Measurements from ENCODE around the gene ZNF526.

ZNF526 gene

GRCh38 chr19:42250183-42250665, 30.1 kb downstream of the ZNF526 start:
- TF ChIP-seq ESRRG (CRISPR knock-in tag; IDR thresholded peaks at IDR 0.05) (no peak), POU6F1 (CRISPR knock-in tag; IDR thresholded peaks at IDR 0.05; ENCODE audit: borderline replicate concordance, low read depth) (no peak), CSDC2 (CRISPR knock-in tag; IDR thresholded peaks at IDR 0.05) (no peak), ZNF70 (CRISPR knock-in tag; IDR thresholded peaks at IDR 0.05) (no peak), ZNF565 (CRISPR knock-in tag; conservative IDR thresholded peaks at IDR 0.05; ENCODE audit: low read depth) (no peak), RARB (CRISPR knock-in tag; IDR thresholded peaks at IDR 0.05) (no peak), ZFP3 (CRISPR knock-in tag; IDR thresholded peaks at IDR 0.05) (no peak), ZC3H10 (CRISPR knock-in tag; IDR thresholded peaks at IDR 0.05) (no peak), PPARA (CRISPR knock-in tag; IDR thresholded peaks at IDR 0.05; ENCODE audit: borderline replicate concordance) (no peak), TOX (CRISPR knock-in tag; IDR thresholded peaks at IDR 0.05; ENCODE audit: borderline replicate concordance) (no peak), ZFP30 (CRISPR knock-in tag; IDR thresholded peaks at IDR 0.05) (no peak), GLIS3 (CRISPR knock-in tag; IDR thresholded peaks at IDR 0.05) (no peak), ARNTL (CRISPR knock-in tag; IDR thresholded peaks at IDR 0.05; ENCODE audit: borderline replicate concordance, low read depth) (no peak), TCF4 (CRISPR knock-in tag; IDR thresholded peaks at IDR 0.05; ENCODE audit: borderline replicate concordance) (no peak), ZNF8 (CRISPR knock-in tag; IDR thresholded peaks at IDR 0.05) (no peak), CSRNP3 (CRISPR knock-in tag; IDR thresholded peaks at IDR 0.05) (no peak), ISL1 (CRISPR knock-in tag; IDR thresholded peaks at IDR 0.05) (no peak), OSR1 (CRISPR knock-in tag; IDR thresholded peaks at IDR 0.05) (no peak)
- no peak for ATAC-seq

- TF ChIP-seq CSRNP3 (CRISPR knock-in tag; IDR thresholded peaks at IDR 0.05): no peak
- TF ChIP-seq TSHZ2 (CRISPR knock-in tag; IDR thresholded peaks at IDR 0.05): no peak
- no peak for TF ChIP-seq ZNF8 (CRISPR knock-in tag; IDR thresholded peaks at IDR 0.05)
- no peak for TF ChIP-seq ZFP3 (CRISPR knock-in tag; IDR thresholded peaks at IDR 0.05)
- TF ChIP-seq ZNF565 (CRISPR knock-in tag; conservative IDR thresholded peaks at IDR 0.05; ENCODE audit: low read depth): no peak
- TF ChIP-seq GLIS3 (CRISPR knock-in tag; IDR thresholded peaks at IDR 0.05): no peak
- ATAC-seq: no peak; the same call in 2 of the 3 replicates
Observed at GRCh38 chr19:42250666-42251531, 30.8 kb downstream of the ZNF526 start.

GRCh38 chr19:42251572-42252358, 31.7 kb downstream of the ZNF526 start:
- TF ChIP-seq ISL1 (CRISPR knock-in tag; IDR thresholded peaks at IDR 0.05): no peak
- no peak for ATAC-seq

Measured in SK-N-SH treated with all-trans-retinoic acid at 6 μM for 48 hours (cell line).